SK-N-SH treated with all-trans-retinoic acid at 6 μM for 48 hours (cell line): ENCODE measurements around the gene KRT4.

ENCODE experiments used
- ATAC-seq: fragments of 200-7000 bp; cut with Tn5 transposase; 3 replicates; pipeline ENCODE4 v1.9.1; 2020; ENCODE audit warnings: mild to moderate bottlenecking, moderate library complexity
- ARNTL ChIP-seq: fragments of 450-650 bp; formaldehyde crosslinking; IDR thresholded peaks from 2 replicates; pipeline ENCODE4 v1.5.0; 2020; ENCODE audit warnings: low read depth, mild to moderate bottlenecking, moderate library complexity, borderline replicate concordance
- BACH2 ChIP-seq: fragments of 250-450 bp; sonication (Bioruptor Pico); IDR thresholded peaks from 2 replicates; pipeline ENCODE4 v1.9.0; 2021; ENCODE audit warnings: mild to moderate bottlenecking, borderline replicate concordance
- CSDC2 ChIP-seq: fragments of 250-450 bp; sonication (Bioruptor Pico); IDR thresholded peaks from 2 replicates; pipeline ENCODE4 v1.5.0; 2020; ENCODE audit warnings: mild to moderate bottlenecking, moderate library complexity
- ESRRG ChIP-seq: fragments of 250-450 bp; sonication (Bioruptor Pico); IDR thresholded peaks from 2 replicates; pipeline ENCODE4 v1.6.1; 2021; ENCODE audit warnings: mild to moderate bottlenecking
- GLIS3 ChIP-seq: fragments of 250-450 bp; sonication (Bioruptor Pico); IDR thresholded peaks from 2 replicates; pipeline ENCODE4 v1.5.0; 2020; ENCODE audit warnings: mild to moderate bottlenecking, moderate library complexity
- ISL1 ChIP-seq: fragments of 250-450 bp; sonication (Bioruptor Pico); IDR thresholded peaks from 2 replicates; pipeline ENCODE4 v2.1.2; 2022; ENCODE audit warnings: mild to moderate bottlenecking, moderate library complexity
- OSR1 ChIP-seq: fragments of 250-450 bp; sonication (Bioruptor Pico); IDR thresholded peaks from 2 replicates; pipeline ENCODE4 v1.8.0; 2022; ENCODE audit warnings: moderate library complexity, mild to moderate bottlenecking, inconsistent platforms
- PPARA ChIP-seq: fragments of 250-450 bp; sonication (Bioruptor Pico); IDR thresholded peaks from 2 replicates; pipeline ENCODE4 v1.5.0; 2020; ENCODE audit warnings: mild to moderate bottlenecking, borderline replicate concordance
- RARB ChIP-seq: fragments of 250-450 bp; sonication (Bioruptor Pico); IDR thresholded peaks from 2 replicates; pipeline ENCODE4 v1.8.0; 2021; ENCODE audit warnings: mild to moderate bottlenecking, moderate library complexity
- SNAI2 ChIP-seq: fragments of 250-450 bp; sonication (Bioruptor Pico); IDR thresholded peaks from 2 replicates; pipeline ENCODE4 v1.5.0; 2020; ENCODE audit warnings: mild to moderate bottlenecking, moderate library complexity
- TOX ChIP-seq: fragments of 250-450 bp; sonication (Bioruptor Pico); IDR thresholded peaks from 2 replicates; pipeline ENCODE4 v1.8.0; 2021; ENCODE audit warnings: mild to moderate bottlenecking, moderate library complexity, borderline replicate concordance
- ZC3H10 ChIP-seq: fragments of 250-450 bp; sonication (Bioruptor Pico); IDR thresholded peaks from 2 replicates; pipeline ENCODE4 v1.5.1; 2021; ENCODE audit warnings: mild to moderate bottlenecking, moderate library complexity
- ZFP3 ChIP-seq: fragments of 250-450 bp; sonication (Bioruptor Pico); IDR thresholded peaks from 2 replicates; pipeline ENCODE4 v1.5.0; 2020; ENCODE audit warnings: mild to moderate bottlenecking, moderate library complexity
- ZNF565 ChIP-seq: fragments of 450-650 bp; formaldehyde crosslinking; conservative IDR thresholded peaks from 2 replicates; pipeline ENCODE4 v1.5.0; 2020; ENCODE audit warnings: low read depth, mild to moderate bottlenecking, moderate library complexity
- ZNF70 ChIP-seq: fragments of 450-650 bp; formaldehyde crosslinking; IDR thresholded peaks from 2 replicates; pipeline ENCODE4 v1.5.0; 2020; ENCODE audit warnings: mild to moderate bottlenecking, moderate library complexity
- ZNF8 ChIP-seq: fragments of 450-650 bp; formaldehyde crosslinking; IDR thresholded peaks from 2 replicates; pipeline ENCODE4 v1.5.0; 2020; ENCODE audit warnings: mild to moderate bottlenecking, moderate library complexity
- TF ChIP-seq, protein P1 (sequence below): fragments of 250-450 bp; sonication (Bioruptor Pico); IDR thresholded peaks from 2 replicates; pipeline ENCODE4 v1.8.0; 2021; ENCODE audit warnings: low read depth, mild to moderate bottlenecking, moderate library complexity, borderline replicate concordance
- TF ChIP-seq, protein P2 (sequence below): fragments of 250-450 bp; sonication (Bioruptor Pico); IDR thresholded peaks from 2 replicates; pipeline ENCODE4 v1.5.1; 2021; ENCODE audit warnings: mild to moderate bottlenecking, moderate library complexity
- TF ChIP-seq, protein P3 (sequence below): fragments of 250-450 bp; sonication (Bioruptor Pico); IDR thresholded peaks from 2 replicates; pipeline ENCODE4 v1.5.1; 2020; ENCODE audit warnings: low read depth, mild to moderate bottlenecking, moderate library complexity
- TF ChIP-seq, protein P4 (sequence below): fragments of 250-450 bp; sonication (Bioruptor Pico); IDR thresholded peaks from 2 replicates; pipeline ENCODE4 v1.8.0; 2020; ENCODE audit warnings: mild to moderate bottlenecking, moderate library complexity, borderline replicate concordance
- TF ChIP-seq, protein P5 (sequence below): fragments of 250-450 bp; sonication (Bioruptor Pico); IDR thresholded peaks from 2 replicates; pipeline ENCODE4 v1.5.0; 2020; ENCODE audit warnings: mild to moderate bottlenecking, moderate library complexity

Gene KRT4

DNA sequence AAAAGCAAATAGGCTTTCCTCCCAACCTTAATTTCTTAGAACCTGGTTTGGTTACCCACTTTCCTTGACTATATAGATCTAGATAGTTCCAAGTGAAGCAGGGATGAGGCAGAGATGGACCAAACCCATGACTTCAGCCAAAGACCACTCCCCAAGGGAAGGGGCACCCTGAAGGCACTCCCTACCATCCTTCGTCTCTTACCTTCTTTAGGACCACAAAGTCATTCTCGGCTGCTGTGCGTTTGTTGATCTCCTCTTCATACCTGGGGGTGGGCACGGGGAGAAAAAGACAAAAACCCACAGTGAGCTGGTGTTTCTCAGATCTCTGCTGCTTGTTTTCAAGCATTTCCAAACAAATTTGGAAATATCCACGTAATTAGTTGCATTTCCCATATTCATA is 3.4 kb downstream of the KRT4 start:
- ATAC-seq, result no peak
- TF ChIP-seq, protein P1, sequence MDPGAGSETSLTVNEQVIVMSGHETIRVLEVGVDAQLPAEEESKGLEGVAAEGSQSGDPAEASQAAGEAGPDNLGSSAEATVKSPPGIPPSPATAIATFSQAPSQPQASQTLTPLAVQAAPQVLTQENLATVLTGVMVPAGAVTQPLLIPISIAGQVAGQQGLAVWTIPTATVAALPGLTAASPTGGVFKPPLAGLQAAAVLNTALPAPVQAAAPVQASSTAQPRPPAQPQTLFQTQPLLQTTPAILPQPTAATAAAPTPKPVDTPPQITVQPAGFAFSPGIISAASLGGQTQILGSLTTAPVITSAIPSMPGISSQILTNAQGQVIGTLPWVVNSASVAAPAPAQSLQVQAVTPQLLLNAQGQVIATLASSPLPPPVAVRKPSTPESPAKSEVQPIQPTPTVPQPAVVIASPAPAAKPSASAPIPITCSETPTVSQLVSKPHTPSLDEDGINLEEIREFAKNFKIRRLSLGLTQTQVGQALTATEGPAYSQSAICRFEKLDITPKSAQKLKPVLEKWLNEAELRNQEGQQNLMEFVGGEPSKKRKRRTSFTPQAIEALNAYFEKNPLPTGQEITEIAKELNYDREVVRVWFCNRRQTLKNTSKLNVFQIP (CRISPR knock-in tag), result no peak
- TF ChIP-seq ESRRG, result no peak

DNA sequence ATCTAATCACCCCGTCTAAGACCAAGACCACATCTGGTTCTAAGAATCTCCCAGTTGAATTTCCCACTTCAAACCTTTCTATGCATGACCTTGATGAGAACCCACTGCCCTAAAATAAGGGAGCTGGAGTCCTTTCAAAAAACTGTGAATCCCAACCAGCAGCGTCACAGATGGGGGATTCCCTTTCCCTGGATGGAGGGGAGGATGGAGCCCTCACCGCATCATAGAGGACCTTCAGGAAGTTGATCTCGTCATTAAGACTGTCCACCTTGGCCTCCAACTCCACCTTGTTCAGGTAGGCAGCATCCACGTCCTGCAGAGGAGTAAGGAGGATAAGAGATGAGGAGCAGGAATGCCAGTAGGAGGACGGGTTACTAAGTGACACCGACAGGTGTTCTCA is 4.8 kb downstream of the KRT4 start:
- no peak for ATAC-seq
- no peak for TF ChIP-seq ZFP3 (CRISPR knock-in tag)
- TF ChIP-seq RARB (CRISPR knock-in tag), result no peak
- no peak for TF ChIP-seq CSDC2 (CRISPR knock-in tag)
- no peak for TF ChIP-seq ISL1 (CRISPR knock-in tag)
- TF ChIP-seq, protein P2, sequence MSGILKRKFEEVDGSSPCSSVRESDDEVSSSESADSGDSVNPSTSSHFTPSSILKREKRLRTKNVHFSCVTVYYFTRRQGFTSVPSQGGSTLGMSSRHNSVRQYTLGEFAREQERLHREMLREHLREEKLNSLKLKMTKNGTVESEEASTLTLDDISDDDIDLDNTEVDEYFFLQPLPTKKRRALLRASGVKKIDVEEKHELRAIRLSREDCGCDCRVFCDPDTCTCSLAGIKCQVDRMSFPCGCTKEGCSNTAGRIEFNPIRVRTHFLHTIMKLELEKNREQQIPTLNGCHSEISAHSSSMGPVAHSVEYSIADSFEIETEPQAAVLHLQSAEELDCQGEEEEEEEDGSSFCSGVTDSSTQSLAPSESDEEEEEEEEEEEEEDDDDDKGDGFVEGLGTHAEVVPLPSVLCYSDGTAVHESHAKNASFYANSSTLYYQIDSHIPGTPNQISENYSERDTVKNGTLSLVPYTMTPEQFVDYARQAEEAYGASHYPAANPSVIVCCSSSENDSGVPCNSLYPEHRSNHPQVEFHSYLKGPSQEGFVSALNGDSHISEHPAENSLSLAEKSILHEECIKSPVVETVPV (CRISPR knock-in tag), result no peak
- TF ChIP-seq, protein P1 (CRISPR knock-in tag), result no peak
- TF ChIP-seq ARNTL (CRISPR knock-in tag), result no peak
- no peak for TF ChIP-seq ZNF70 (CRISPR knock-in tag)
- TF ChIP-seq TOX, result no peak
- TF ChIP-seq, protein P3, sequence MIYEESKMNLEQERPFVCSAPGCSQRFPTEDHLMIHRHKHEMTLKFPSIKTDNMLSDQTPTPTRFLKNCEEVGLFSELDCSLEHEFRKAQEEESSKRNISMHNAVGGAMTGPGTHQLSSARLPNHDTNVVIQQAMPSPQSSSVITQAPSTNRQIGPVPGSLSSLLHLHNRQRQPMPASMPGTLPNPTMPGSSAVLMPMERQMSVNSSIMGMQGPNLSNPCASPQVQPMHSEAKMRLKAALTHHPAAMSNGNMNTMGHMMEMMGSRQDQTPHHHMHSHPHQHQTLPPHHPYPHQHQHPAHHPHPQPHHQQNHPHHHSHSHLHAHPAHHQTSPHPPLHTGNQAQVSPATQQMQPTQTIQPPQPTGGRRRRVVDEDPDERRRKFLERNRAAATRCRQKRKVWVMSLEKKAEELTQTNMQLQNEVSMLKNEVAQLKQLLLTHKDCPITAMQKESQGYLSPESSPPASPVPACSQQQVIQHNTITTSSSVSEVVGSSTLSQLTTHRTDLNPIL (CRISPR knock-in tag), result no peak
- TF ChIP-seq ZC3H10 (CRISPR knock-in tag), result no peak
- TF ChIP-seq, all 23 proteins: peak for 0

DNA sequence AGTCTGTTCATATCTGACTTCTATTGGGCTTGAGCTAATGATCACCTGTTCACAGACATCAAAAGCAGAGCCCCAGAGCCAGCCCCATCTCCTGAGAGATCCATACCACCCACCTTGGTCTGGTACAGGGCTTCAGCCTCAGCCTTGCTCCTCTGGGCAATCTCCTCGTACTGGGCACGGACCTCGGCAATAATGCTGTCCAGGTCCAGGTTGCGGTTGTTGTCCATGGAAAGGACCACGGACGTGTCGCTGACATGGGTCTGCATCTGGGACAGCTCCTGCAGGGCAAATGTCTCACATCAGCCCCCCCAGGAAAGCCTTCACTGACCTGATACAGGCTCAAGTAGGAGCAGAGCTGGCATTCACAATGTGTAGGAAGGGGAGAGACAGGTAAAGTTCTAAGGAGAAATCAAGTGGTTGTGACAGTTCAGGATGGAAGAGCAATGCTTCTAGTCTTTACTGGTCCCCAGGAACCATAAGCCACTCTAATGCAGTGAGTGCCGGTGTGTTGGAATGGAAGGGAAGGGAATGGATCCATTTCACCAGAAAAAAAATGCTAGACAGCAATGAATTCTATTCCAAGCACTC is 5.2 kb downstream of the KRT4 start:
- TF ChIP-seq ZNF8 (CRISPR knock-in tag) (no peak), ZC3H10 (CRISPR knock-in tag) (no peak), OSR1 (CRISPR knock-in tag) (no peak), SNAI2 (no peak), RARB (CRISPR knock-in tag) (no peak), ZNF70 (CRISPR knock-in tag) (no peak), TOX (no peak), ISL1 (CRISPR knock-in tag) (no peak), PPARA (CRISPR knock-in tag) (no peak), ARNTL (CRISPR knock-in tag) (no peak), CSDC2 (CRISPR knock-in tag) (no peak), ZNF565 (CRISPR knock-in tag) (no peak), BACH2 (CRISPR knock-in tag) (no peak), GLIS3 (CRISPR knock-in tag) (no peak), ZFP3 (CRISPR knock-in tag) (no peak)
- TF ChIP-seq, protein P1 (CRISPR knock-in tag), result no peak
- TF ChIP-seq, protein P4, sequence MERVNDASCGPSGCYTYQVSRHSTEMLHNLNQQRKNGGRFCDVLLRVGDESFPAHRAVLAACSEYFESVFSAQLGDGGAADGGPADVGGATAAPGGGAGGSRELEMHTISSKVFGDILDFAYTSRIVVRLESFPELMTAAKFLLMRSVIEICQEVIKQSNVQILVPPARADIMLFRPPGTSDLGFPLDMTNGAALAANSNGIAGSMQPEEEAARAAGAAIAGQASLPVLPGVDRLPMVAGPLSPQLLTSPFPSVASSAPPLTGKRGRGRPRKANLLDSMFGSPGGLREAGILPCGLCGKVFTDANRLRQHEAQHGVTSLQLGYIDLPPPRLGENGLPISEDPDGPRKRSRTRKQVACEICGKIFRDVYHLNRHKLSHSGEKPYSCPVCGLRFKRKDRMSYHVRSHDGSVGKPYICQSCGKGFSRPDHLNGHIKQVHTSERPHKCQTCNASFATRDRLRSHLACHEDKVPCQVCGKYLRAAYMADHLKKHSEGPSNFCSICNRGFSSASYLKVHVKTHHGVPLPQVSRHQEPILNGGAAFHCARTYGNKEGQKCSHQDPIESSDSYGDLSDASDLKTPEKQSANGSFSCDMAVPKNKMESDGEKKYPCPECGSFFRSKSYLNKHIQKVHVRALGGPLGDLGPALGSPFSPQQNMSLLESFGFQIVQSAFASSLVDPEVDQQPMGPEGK (CRISPR knock-in tag), result no peak
- TF ChIP-seq, protein P2 (CRISPR knock-in tag), result no peak
- TF ChIP-seq, protein P5, sequence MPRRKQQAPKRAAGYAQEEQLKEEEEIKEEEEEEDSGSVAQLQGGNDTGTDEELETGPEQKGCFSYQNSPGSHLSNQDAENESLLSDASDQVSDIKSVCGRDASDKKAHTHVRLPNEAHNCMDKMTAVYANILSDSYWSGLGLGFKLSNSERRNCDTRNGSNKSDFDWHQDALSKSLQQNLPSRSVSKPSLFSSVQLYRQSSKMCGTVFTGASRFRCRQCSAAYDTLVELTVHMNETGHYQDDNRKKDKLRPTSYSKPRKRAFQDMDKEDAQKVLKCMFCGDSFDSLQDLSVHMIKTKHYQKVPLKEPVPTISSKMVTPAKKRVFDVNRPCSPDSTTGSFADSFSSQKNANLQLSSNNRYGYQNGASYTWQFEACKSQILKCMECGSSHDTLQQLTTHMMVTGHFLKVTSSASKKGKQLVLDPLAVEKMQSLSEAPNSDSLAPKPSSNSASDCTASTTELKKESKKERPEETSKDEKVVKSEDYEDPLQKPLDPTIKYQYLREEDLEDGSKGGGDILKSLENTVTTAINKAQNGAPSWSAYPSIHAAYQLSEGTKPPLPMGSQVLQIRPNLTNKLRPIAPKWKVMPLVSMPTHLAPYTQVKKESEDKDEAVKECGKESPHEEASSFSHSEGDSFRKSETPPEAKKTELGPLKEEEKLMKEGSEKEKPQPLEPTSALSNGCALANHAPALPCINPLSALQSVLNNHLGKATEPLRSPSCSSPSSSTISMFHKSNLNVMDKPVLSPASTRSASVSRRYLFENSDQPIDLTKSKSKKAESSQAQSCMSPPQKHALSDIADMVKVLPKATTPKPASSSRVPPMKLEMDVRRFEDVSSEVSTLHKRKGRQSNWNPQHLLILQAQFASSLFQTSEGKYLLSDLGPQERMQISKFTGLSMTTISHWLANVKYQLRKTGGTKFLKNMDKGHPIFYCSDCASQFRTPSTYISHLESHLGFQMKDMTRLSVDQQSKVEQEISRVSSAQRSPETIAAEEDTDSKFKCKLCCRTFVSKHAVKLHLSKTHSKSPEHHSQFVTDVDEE, result no peak
- no peak for ATAC-seq
